ENCODE results near the gene EIF2A. TPM values are rescaled to one million over a fixed set of nuclear protein-coding genes. Genes with fewer than 3 reads are reported as not detected.

The EIF2A gene
- polyA plus RNA-seq, 1 of the 3 experiments (the other 2 are of a cell fraction) = 67.0 TPM

DNA sequence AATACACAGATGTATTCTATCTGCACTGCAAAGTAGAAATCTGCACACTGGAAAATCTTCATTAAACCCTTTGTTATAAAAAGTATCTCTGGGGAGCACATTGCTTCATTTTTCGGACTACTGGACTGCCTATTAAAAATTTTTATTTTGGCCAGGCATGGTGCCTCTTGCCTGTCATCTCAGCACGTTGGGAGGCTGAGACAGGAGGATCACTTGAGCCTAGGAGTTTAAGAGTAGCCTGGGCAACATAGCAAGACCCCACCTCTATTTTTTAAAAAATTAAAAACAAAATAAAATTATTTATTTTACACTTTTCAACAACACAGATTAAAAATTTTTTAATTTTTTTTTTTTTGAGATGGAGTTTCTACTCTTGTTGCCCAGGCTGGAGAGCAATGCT, 6.3 kb upstream of the EIF2A start:
- 98% methylated on average over 2 of the region's 2 CpGs for WGBS (ENCODE audit: low lambda C conversion rate)
- no peak overlapping the region for H3K9ac ChIP-seq
- ChIA-PET CTCF (no interaction called here), POLR2A (no interaction called here)
- TF ChIP-seq MEF2A (IDR thresholded peaks at IDR 0.05; ENCODE audit: borderline replicate concordance, low read depth) = no peak
- TF ChIP-seq, protein P1, sequence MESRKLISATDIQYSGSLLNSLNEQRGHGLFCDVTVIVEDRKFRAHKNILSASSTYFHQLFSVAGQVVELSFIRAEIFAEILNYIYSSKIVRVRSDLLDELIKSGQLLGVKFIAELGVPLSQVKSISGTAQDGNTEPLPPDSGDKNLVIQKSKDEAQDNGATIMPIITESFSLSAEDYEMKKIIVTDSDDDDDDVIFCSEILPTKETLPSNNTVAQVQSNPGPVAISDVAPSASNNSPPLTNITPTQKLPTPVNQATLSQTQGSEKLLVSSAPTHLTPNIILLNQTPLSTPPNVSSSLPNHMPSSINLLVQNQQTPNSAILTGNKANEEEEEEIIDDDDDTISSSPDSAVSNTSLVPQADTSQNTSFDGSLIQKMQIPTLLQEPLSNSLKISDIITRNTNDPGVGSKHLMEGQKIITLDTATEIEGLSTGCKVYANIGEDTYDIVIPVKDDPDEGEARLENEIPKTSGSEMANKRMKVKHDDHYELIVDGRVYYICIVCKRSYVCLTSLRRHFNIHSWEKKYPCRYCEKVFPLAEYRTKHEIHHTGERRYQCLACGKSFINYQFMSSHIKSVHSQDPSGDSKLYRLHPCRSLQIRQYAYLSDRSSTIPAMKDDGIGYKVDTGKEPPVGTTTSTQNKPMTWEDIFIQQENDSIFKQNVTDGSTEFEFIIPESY (IDR thresholded peaks at IDR 0.05; ENCODE audit: borderline replicate concordance, low read depth) = no peak
- H4K20me1 ChIP-seq (ENCODE audit: insufficient read depth) = peaks cover 35% of the 10 kb centered on the region
- H3K4me1 ChIP-seq (ENCODE audit: control insufficient read depth in 1 of 2, insufficient read depth in 2 of 2, low read depth in 1 of 2, low read length in 1 of 2) = peaks cover 0 to 5% of the 10 kb centered on the region in 2 experiments; a peak in 2 of 4 replicates
- H3K9me2 ChIP-seq = no peaks in the 10 kb centered on the region
- DNase-seq = no peak
- no peak overlapping the region for H3K4me3 ChIP-seq (ENCODE audit: low read depth in 2 of 2, low read length in 1 of 2)
- H3K9me3 ChIP-seq = no peaks in the 10 kb centered on the region
- H3K79me2 ChIP-seq (ENCODE audit: insufficient read depth) = peaks cover 44% of the 10 kb centered on the region
- no peak overlapping the region for H3K27ac ChIP-seq (ENCODE audit: low read depth in 2 of 2, low read length in 1 of 2)
- H3F3A ChIP-seq (replicated peaks; ENCODE audit: insufficient read depth) = peaks cover 18% of the 10 kb centered on the region
- H3K36me3 ChIP-seq (replicated peaks in 1 of 2; ENCODE audit: control insufficient read depth in 1 of 2, insufficient read depth in 2 of 2, low read length in 1 of 2) = peaks cover 33 to 41% of the 10 kb centered on the region in 2 experiments
- H3K4me2 ChIP-seq = no peak overlapping the region
- no peaks in the 10 kb centered on the region for H3K27me3 ChIP-seq (ENCODE audit: insufficient read depth)
- no peak overlapping the region for H2AFZ ChIP-seq (ENCODE audit: low read depth)

DNA sequence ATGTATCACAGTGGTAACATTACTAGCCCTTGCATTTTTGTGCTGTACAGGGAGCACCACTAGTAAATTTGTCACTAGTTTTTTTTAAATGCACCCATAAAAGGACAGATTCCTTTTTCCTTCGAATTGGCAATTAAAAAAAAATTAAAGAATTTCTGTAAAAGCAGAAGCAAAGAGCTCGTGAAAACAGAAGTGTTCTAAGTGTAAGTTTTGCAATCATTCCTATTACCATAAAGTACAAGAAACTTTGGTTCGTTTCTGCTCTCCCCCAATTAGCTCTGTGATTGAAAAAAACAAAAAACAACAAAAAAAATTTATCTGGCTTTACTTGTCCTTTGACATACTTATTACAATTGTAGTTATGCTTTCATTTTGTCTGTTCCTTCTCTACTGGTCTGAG, 5.6 kb upstream of the EIF2A start:
- Histone ChIP-seq H3K9me2 (no peaks in the 10 kb centered on the region), H3K4me2 (no peak overlapping the region), H3K9ac (no peak overlapping the region), H3K36me3 (replicated peaks in 1 of 2; ENCODE audit: control insufficient read depth in 1 of 2, insufficient read depth in 2 of 2, low read length in 1 of 2) (peaks cover 33 to 41% of the 10 kb centered on the region in 2 experiments), H2AFZ (ENCODE audit: low read depth) (no peak overlapping the region), H4K20me1 (ENCODE audit: insufficient read depth) (peaks cover 40% of the 10 kb centered on the region), H3K4me1 (ENCODE audit: control insufficient read depth in 1 of 2, insufficient read depth in 2 of 2, low read depth in 1 of 2, low read length in 1 of 2) (peaks cover 0 to 5% of the 10 kb centered on the region in 2 experiments; a peak in 2 of 4 replicates), H3K79me2 (ENCODE audit: insufficient read depth) (peaks cover 51% of the 10 kb centered on the region), H3K27ac (ENCODE audit: low read depth in 2 of 2, low read length in 1 of 2) (no peak overlapping the region), H3K4me3 (ENCODE audit: low read depth in 2 of 2, low read length in 1 of 2) (no peak overlapping the region), H3K9me3 (no peaks in the 10 kb centered on the region), H3F3A (replicated peaks; ENCODE audit: insufficient read depth) (peaks cover 18% of the 10 kb centered on the region), H3K27me3 (ENCODE audit: insufficient read depth) (no peaks in the 10 kb centered on the region)
- no peak for TF ChIP-seq NRF1 (IDR thresholded peaks at IDR 0.05; ENCODE audit: low read depth, low read length)
- TF ChIP-seq GABPA (IDR thresholded peaks at IDR 0.05; ENCODE audit: low read depth) = no peak
- TF ChIP-seq, protein P1 (IDR thresholded peaks at IDR 0.05; ENCODE audit: borderline replicate concordance, low read depth) = no peak
- TF ChIP-seq RAD21 (IDR thresholded peaks at IDR 0.05; ENCODE audit: low read length) = no peak
- TF ChIP-seq, protein P2, sequence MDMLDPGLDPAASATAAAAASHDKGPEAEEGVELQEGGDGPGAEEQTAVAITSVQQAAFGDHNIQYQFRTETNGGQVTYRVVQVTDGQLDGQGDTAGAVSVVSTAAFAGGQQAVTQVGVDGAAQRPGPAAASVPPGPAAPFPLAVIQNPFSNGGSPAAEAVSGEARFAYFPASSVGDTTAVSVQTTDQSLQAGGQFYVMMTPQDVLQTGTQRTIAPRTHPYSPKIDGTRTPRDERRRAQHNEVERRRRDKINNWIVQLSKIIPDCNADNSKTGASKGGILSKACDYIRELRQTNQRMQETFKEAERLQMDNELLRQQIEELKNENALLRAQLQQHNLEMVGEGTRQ (IDR thresholded peaks at IDR 0.05; ENCODE audit: borderline replicate concordance, low read depth, low read length) = no peak
- no peak for TF ChIP-seq FOXM1 (IDR thresholded peaks at IDR 0.05; ENCODE audit: low read depth)
- TF ChIP-seq POLR2AphosphoS5 (IDR thresholded peaks at IDR 0.05; ENCODE audit: low read depth, low read length) = no peak
- no peak for TF ChIP-seq FOSL2 (IDR thresholded peaks at IDR 0.05; ENCODE audit: borderline replicate concordance, low read depth)
- no peak for TF ChIP-seq MEF2A (IDR thresholded peaks at IDR 0.05; ENCODE audit: borderline replicate concordance, low read depth)
- no peak for TF ChIP-seq TCF12 (IDR thresholded peaks at IDR 0.05)
- TF ChIP-seq RXRA (IDR thresholded peaks at IDR 0.05; ENCODE audit: borderline replicate concordance, low read depth) = no peak
- TF ChIP-seq, protein P3, sequence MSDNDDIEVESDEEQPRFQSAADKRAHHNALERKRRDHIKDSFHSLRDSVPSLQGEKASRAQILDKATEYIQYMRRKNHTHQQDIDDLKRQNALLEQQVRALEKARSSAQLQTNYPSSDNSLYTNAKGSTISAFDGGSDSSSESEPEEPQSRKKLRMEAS (IDR thresholded peaks at IDR 0.05; ENCODE audit: low read depth) = no peak
- TF ChIP-seq SMC3 (IDR thresholded peaks at IDR 0.05; ENCODE audit: low read depth, low read length) = no peak
- no peak for TF ChIP-seq NFIC (IDR thresholded peaks at IDR 0.05; ENCODE audit: borderline replicate concordance)
- no peak for TF ChIP-seq GATA2 (CRISPR knock-in tag; IDR thresholded peaks at IDR 0.05)
- no peak for TF ChIP-seq TAF1 (IDR thresholded peaks at IDR 0.05; ENCODE audit: borderline replicate concordance, low read depth, low read length)
- DNase-seq = no peak
- CTCF ChIA-PET = no interaction called here
- 79% methylated on average over 3 of the region's 3 CpGs for WGBS (ENCODE audit: low lambda C conversion rate)
- POLR2A ChIA-PET = no interaction called here

Data from SK-N-SH (cell line).